Occipital lobe (tissue), 2 donors: Measurements from ENCODE around the gene NEU1. TPM values are rescaled to one million over a fixed set of nuclear protein-coding genes. Genes with fewer than 3 reads are reported as not detected.
"Not testable (repeated sequence)": the region's sequence is repeated elsewhere in the genome, so short reads cannot be mapped to it uniquely, and the experiment has no call there.

Source experiments
- DNase-seq: peaks from one replicate; lab custom pipeline; 2025; lab: John Stamatoyannopoulos, UW
- total RNA-seq: library from RNA; depleted of rRNA; stranded (reverse); fragments of >200 nt; gene quantifications from one replicate; pipeline ENCODE4 v1.2.3, GENCODE V29; 2014

NEU1 gene
- total RNA-seq, 1 donor from 2014 or later: 20.3 TPM

DNA sequence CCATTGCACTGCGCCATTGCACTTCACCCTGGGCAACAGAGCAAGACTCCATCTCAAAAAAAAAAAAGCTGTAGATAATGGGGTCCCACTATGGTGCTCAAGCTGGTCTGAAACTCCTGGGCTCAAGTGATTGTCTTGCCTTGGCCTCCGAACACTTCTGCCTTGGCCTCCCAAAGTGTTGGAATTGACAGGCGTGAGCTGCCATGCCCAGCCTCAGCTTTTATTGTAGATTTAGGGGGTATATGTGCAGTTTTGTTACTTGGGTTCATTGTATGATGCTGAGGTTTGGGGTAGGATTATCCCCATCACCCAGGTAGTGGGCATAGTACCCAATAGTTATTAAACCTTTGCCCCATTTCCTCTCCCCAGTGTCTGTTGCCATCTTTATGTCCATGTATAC lies 23.7 kb downstream of the NEU1 start:
- no peak for DNase-seq

- DNase-seq: not testable (repeated sequence)
These were observed 24.5 kb downstream of the NEU1 start for GRCh38 chr6:31838114-31838553.

- DNase-seq: no peak
These were observed 25.1 kb downstream of the NEU1 start for GRCh38 chr6:31837369-31838113.

DNA sequence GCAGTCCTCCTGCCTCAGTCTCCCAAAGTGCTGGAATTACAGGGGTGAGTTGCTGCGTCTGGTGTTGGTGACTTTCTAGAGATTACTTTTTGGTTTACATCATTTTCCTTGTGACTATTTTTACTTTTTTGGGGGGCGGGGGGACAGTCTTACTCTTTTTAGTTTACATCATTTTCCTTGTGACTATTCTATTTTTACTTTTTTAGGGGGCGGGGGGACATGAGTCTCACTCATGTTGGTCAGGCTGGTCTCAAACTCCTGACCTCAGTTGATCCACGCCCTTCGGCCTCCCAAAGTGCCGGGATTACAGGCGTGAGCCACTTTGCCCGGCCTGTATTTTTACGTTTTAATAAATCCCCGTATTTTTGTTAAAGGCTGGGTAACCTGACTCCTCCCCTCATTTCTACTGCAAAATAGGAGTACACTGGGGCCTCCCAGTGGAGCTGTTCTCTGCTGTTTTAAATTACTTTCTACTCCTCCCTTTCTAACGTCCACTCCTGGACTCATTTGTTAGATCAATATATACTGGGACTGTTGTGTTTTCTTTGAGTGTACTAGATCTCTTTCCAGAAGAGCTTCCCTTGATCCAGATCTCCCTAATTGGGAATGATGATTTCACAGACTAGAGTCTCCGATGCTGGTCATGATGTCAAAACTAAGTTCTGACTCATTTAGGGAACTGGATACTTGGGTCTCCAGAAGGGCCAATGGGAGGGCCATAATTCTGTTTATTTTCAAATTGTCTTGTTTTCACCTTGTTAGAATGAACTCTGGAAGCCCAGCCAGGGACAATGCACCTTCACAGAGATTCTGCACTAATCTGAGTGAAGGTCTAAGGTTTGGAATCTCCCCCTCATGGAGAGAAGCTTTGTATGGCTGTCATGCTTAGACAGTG lies 25.9 kb downstream of the NEU1 start:
- DNase-seq: no peak

DNA sequence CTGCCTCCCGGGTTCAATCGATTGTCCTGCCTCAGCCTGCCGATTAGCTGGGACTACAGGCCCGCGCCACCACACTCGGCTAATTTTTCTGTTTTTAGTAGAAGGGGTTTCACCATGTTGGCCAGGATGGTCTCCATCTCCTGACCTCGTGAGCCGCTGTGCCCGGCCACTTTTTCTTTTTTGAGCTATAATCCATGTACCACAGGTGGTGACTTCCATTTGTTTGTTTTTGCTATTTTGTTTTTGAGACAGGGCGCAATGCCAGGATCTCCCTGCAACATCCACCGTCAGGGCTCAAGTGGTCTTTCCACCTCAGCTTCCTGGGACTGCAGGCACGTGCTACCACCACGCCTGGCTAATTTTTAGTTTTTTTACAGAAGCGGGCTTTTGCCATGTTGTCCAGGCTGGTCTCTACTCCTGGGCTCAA lies 26.6 kb downstream of the NEU1 start:
- DNase-seq: no peak

DNA sequence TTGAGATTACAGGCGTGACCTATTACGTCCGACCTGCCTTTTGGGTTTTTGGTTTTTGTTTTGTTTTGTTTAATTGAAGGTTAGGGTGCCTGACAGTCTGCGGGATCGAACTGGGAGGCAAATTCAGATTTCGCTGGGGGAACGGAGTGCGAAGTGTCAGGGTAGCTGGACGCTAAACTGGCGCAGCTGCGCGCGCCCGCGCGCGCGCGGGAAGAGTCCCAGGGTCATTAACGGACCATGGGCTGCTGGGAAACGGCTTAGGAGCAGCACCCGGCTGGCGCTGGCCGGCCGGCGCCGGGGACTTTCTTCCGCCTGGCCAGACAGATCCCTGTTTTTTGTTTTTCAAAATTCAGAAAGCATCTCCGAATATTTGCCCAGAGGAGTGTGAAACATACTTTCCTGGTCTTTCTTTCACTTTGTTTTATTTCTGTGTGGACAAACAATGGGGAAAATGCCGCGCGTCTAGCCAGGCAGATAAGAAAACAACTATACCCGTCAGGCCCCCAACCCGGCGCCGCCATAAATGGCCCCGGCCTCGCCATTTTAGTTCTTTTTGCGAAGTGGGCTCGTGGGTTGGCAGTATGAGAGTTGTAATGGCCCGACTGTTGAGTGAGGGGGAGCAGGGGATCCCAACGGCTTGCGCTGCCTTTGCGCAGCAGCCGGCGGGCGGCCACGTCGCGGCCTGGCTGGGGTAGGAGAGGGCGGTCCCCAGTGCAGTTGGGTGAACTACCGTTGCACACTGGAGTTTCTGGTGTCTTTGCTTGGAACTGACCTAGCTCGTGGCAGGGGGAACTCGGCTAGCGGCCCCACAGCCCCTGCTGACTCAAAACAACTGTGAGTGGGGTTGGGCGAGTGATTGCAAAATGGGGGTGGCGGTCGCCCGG lies 28.0 kb downstream of the NEU1 start:
- DNase-seq: peak; percentile 78

DNA sequence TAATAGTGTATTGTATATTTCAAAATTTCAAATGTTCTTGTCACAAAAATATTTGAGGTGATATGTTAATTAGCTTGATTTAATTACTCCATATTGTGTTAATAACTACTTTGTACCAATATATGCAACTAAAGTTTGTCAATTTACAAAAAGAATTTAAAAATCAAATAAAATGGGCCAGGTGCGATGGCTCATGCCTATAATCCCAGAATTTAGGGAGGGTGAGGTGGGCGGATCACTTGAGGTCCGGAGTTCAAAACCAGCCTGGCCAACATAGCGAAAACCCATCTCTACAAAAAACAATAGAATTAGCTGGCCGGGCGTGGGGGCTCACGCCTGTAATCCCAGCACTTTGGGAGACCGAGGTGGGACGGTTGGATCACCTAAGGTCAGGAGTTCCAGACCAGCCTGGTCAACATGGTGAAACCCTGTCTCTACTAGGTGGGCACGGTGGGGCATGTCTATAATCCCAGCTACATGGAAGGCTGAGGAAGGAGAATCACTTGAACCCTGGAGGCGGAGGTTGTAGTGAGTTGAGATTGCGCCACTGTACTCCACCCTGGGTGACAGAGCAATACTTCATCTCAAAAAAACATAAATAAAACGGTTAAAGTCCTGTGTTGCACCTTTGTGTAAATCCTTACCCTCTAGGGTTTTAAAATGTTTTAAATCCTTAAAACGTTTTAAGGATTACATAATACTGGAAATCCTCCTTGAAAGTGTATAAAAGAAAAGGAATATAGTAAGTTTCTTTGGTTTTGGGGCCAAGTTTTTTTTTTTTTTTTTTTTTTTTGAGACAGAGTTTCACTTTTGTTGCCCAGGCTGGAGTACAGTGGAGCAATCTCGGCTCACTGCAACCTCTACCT lies 31.0 kb downstream of the NEU1 start:
- DNase-seq: no peak

DNA sequence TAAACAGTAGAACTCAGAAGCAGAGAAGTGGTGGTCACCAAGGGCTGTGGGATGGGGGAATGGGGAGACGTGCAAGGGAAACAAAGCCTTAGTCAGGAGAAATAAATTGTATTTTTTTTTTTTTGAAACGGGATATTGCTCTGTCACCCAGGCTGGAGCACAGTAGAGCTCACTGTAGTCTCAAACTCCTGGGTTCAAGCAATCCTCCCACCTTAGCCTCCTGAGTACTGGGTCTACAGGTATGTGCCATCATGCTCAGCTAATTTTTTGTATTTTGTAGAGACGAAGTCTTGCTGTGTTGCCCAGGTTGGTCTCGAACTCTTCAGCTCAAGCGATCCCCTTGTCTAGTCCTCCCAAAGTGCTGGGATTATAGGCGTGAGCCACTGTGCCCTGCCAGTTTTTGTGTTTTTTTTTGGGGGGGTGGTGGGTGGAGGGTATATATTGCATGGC lies 31.7 kb downstream of the NEU1 start:
- DNase-seq: no peak

DNA sequence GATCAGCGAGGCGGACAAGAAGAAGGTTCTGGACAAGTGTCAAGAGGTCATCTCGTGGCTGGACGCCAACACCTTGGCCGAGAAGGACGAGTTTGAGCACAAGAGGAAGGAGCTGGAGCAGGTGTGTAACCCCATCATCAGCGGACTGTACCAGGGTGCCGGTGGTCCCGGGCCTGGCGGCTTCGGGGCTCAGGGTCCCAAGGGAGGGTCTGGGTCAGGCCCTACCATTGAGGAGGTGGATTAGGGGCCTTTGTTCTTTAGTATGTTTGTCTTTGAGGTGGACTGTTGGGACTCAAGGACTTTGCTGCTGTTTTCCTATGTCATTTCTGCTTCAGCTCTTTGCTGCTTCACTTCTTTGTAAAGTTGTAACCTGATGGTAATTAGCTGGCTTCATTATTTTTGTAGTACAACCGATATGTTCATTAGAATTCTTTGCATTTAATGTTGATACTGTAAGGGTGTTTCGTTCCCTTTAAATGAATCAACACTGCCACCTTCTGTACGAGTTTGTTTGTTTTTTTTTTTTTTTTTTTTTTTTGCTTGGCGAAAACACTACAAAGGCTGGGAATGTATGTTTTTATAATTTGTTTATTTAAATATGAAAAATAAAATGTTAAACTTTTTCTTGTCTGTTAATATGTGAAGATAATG lies 32.9 kb downstream of the NEU1 start:
- DNase-seq: no peak

GRCh38 chr6:31827286-31828079 lies 35.1 kb downstream of the NEU1 start, which contains the start of gene HSPA1B:
HSPA1B (plus strand) TSS chr6:31827738; CDS start chr6:31827951, 213 bp downstream.
- DNase-seq: peak; percentile 100

- peak; percentile 75 for DNase-seq
These were observed 35.8 kb downstream of the NEU1 start for GRCh38 chr6:31826793-31827285.

DNA sequence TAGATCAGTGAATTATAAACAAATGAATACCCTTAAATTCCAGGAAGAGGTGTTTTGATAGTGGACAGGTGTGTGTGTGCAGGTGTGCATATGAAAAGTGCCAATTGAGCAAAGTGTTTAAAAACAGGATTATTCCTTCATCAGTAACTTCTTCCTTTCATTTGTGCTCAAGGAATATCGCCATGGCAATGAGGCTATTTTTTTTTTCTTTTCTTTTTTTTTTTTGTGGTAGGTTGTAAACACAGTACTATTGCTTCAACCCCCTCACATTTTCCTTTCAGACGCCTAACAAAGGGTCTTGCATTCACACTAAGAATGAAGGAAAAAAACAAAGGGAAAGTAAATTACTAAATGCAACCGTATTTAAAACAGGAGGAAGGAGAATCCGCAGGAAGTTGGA lies 37.1 kb downstream of the NEU1 start:
- DNase-seq: no peak

GRCh38 chr6:31823592-31824196 lies 38.9 kb downstream of the NEU1 start:
- not testable (repeated sequence) for DNase-seq

DNA sequence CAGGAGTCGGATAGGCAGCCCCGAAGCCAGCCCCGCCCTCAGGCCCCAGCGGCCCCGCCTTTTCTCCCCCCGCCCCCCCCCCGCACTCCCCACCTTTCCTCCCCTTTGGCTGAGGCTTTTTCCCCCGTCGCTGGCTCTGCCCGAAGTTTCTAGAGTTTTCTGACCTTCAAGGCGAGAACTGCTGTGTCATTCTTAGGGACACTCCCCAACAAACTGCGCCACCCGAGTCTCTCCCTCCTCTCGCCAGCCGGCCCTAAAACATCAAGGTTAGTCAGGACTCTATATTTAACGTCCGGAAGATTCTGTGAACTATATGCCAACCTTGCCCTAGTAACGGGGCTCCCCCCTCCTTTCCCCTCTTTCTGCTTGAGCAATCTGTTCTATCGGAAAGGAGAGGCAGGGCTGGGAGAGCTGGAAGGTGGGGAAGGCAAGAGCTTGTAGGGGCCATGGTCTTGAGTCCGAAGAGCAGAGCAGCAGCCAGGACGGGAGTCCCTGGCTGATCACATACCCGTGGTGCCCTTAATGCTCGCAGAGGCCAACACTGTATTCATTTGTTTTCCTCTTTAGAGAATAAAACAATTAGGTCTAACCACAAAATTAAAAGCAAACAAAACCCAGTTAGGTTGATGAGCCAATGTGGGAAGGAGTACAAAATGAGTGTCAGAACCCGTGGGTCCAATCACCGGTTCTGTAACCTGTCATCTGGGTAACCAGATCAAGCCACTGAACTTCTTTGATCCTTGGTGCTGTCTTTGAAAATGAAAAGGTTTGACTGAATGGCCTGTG lies 40.4 kb downstream of the NEU1 start:
- peak; percentile 70 for DNase-seq

DNA sequence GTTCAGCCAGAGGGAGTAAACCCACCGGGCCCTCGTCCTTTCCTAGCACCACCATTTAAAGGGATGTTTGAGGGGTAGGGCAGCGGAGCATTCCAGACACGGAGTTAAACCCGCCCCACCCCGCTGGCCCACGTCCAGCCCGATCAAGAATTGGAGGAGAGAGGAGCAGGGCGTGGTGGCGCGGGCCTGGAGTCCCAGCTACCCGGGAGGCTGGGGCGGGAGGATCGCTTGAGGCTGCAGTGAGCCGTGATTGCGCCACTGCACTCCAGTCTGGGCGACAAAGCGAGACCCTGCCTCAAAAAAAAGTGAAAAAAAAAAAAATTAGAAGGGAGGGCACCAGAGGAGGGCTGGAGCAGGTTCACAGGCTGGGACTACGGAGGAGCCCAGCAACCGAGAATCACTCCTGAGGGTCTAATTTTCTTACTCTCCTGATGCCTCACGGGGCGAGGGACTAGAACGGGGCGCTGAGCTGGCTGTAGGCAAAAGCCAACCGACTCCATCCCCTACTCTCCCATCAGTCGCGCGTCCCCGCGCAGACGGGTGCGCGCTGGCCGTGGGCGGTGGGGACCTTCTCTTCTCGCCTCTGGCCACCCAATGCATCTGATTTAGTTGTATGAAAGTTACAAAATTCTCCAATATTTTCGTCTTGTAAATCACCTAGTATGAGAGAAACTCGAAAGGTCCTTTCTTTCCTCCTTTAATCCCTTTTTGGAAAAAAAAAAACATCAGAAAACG lies 41.2 kb downstream of the NEU1 start:
- peak; percentile 46 for DNase-seq

GRCh38 chr6:31820399-31820798 lies 42.2 kb downstream of the NEU1 start:
- DNase-seq: not testable (repeated sequence)

GRCh38 chr6:31819871-31820299 lies 42.7 kb downstream of the NEU1 start:
- DNase-seq: no peak
